Sigmoid colon (tissue), 4 donors: Measurements from ENCODE around the gene PLEKHA7.

Experiments used
- POLR2A ChIP-seq, 2 donors: fragments of 450-650 bp; IDR thresholded peaks; one replicate each; pipeline ENCODE4 v1.6.1; 2016; ENCODE audit warnings: antibody characterized with exemption in 2 of 2, mild to moderate bottlenecking in 2 of 2, moderate library complexity in 2 of 2
- POLR2AphosphoS5 ChIP-seq, 4 donors: sonication (generic); formaldehyde crosslinking; IDR thresholded peaks; one replicate each; pipeline ENCODE4 v1.6.1; 2017; ENCODE audit warnings: antibody characterized with exemption in 4 of 4
- TF ChIP-seq, protein P1 (sequence below), 4 experiments: fragments of 450-650 bp in 3 of 4; fragments of 200-600 bp in 1 of 4; IDR thresholded peaks; one replicate each; pipeline ENCODE4 v1.5.1; 2016 to 2019; ENCODE audit warnings: antibody characterized with exemption in 4 of 4, mild to moderate bottlenecking in 3 of 4, moderate library complexity in 2 of 4

DNA sequence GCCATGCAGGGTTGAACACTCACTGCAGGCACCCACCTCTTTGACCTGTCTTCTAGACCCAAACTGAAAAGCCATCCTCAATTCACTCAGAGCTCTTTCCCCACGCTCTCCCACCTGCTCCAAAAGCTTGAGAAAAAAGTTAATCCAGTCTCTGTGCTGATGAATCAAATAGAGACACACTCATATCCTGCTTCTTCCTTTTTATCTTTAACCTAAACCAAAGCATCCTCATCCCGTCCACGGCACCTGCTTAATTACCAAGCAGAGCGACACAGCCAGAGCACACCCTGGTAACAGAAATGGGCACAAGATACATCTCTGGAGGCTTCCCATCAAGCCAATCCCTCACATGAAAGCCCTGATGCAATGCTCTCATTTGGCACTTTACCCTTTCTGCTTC, 102.6 kb downstream of the PLEKHA7 start:
- TF ChIP-seq POLR2A (IDR thresholded peaks at IDR 0.05) (no peak), POLR2AphosphoS5 (IDR thresholded peaks at IDR 0.05) (no peak)
- TF ChIP-seq, protein P1, sequence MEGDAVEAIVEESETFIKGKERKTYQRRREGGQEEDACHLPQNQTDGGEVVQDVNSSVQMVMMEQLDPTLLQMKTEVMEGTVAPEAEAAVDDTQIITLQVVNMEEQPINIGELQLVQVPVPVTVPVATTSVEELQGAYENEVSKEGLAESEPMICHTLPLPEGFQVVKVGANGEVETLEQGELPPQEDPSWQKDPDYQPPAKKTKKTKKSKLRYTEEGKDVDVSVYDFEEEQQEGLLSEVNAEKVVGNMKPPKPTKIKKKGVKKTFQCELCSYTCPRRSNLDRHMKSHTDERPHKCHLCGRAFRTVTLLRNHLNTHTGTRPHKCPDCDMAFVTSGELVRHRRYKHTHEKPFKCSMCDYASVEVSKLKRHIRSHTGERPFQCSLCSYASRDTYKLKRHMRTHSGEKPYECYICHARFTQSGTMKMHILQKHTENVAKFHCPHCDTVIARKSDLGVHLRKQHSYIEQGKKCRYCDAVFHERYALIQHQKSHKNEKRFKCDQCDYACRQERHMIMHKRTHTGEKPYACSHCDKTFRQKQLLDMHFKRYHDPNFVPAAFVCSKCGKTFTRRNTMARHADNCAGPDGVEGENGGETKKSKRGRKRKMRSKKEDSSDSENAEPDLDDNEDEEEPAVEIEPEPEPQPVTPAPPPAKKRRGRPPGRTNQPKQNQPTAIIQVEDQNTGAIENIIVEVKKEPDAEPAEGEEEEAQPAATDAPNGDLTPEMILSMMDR (IDR thresholded peaks at IDR 0.05), result no peak
